PC-3 (cell line): ENCODE data around the gene ADAD2.

Experiments
- EZH2 ChIP-seq: fragments of 300-600 bp; sonication (generic); IDR thresholded peaks from one replicate; pipeline ENCODE4 v1.6.1; 2017; ENCODE audit warnings: antibody characterized with exemption, mild to moderate bottlenecking, low read length; ENCODE audit not compliant: unreplicated experiment
- TF ChIP-seq, protein P1 (sequence below): fragments of 300-600 bp; sonication (generic); conservative IDR thresholded peaks from 2 replicates; pipeline ENCODE4 v1.5.1; 2017; ENCODE audit warnings: antibody characterized with exemption, low read depth, mild to moderate bottlenecking, low read length

DNA sequence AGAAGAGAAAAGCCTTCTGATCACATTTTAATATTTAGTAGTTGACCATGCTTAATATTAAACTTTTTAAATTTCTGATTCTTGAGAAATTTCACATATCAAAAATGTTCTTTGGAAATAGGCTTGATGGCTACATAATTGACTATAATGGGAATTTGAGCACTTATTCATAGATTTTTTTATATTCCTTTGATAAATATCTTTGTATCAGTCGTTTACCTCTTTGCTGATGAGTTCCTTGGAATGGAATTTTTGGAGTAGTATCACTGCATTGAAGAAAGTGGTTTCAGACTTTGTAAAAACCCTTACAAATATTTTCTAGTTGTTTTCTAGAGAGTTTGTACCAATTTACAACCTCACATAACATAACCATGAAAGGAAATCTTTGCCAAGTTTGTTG, 31.2 kb upstream of the ADAD2 start:
- TF ChIP-seq, protein P1, sequence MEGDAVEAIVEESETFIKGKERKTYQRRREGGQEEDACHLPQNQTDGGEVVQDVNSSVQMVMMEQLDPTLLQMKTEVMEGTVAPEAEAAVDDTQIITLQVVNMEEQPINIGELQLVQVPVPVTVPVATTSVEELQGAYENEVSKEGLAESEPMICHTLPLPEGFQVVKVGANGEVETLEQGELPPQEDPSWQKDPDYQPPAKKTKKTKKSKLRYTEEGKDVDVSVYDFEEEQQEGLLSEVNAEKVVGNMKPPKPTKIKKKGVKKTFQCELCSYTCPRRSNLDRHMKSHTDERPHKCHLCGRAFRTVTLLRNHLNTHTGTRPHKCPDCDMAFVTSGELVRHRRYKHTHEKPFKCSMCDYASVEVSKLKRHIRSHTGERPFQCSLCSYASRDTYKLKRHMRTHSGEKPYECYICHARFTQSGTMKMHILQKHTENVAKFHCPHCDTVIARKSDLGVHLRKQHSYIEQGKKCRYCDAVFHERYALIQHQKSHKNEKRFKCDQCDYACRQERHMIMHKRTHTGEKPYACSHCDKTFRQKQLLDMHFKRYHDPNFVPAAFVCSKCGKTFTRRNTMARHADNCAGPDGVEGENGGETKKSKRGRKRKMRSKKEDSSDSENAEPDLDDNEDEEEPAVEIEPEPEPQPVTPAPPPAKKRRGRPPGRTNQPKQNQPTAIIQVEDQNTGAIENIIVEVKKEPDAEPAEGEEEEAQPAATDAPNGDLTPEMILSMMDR = no peak
- no peak for TF ChIP-seq EZH2
